ENCODE results near the gene ADCY5. TPM values are rescaled to one million over a fixed set of nuclear protein-coding genes. Genes with fewer than 3 reads are reported as not detected.

The ADCY5 gene
- total and polyA plus RNA-seq, 2 donors (not counting 1 experiment from before 2014, with no cell fraction given) = not detected

GRCh38 chr3:123262868-123263267, 186.0 kb downstream of the ADCY5 start:
- H3K9me3 ChIP-seq (ENCODE audit: control extremely low read depth in 1 of 3, control insufficient read depth in 2 of 3, insufficient read depth in 1 of 3, low read length in 2 of 3) = no peaks in the 10 kb centered on the region

GRCh38 chr3:123262226-123262625, 186.7 kb downstream of the ADCY5 start:
- Mint-ChIP-seq H3K9me3 (ENCODE audit: insufficient read depth) (no peaks in the 10 kb centered on the region), H3K27me3 (no peaks in the 10 kb centered on the region), H3K27ac (no peak overlapping the region), H3K4me3 (no peak overlapping the region), H3K4me1 (peaks cover 3% of the 10 kb centered on the region)
- Histone ChIP-seq H3K27me3 (replicated peaks in 1 of 4; ENCODE audit: control extremely low read depth in 1 of 4, control insufficient read depth in 3 of 4, insufficient read depth in 4 of 4, low read length in 3 of 4) (no peaks in the 10 kb centered on the region), H3K4me1 (ENCODE audit: control insufficient read depth in 2 of 2, insufficient read depth in 2 of 2, low read length in 2 of 2) (no peaks in the 10 kb centered on the region), H4K20me1 (ENCODE audit: control insufficient read depth, insufficient read depth, low read length, poor library complexity, severe bottlenecking) (no peaks in the 10 kb centered on the region), H3K79me2 (ENCODE audit: control insufficient read depth, insufficient read depth, low read length) (no peaks in the 10 kb centered on the region), H2AFZ (ENCODE audit: insufficient read depth, low read depth, low read length, poor library complexity, severe bottlenecking) (no peak overlapping the region), H3K4me3 (ENCODE audit: control extremely low read depth in 1 of 5, extremely low read depth in 1 of 5, insufficient read depth in 1 of 5, low read depth in 2 of 5, low read length in 4 of 5) (no peak overlapping the region), H3K4me2 (replicated peaks; ENCODE audit: low read depth, low read length, poor library complexity, severe bottlenecking) (no peak overlapping the region), H3K9me3 (ENCODE audit: control extremely low read depth in 1 of 3, control insufficient read depth in 2 of 3, insufficient read depth in 1 of 3, low read length in 2 of 3) (no peaks in the 10 kb centered on the region), H3K9ac (ENCODE audit: low read length) (no peak overlapping the region), H3K27ac (ENCODE audit: low read length in 2 of 2) (no peak overlapping the region), H3K36me3 (replicated peaks in 1 of 2; ENCODE audit: control extremely low read depth in 1 of 2, control insufficient read depth in 1 of 2, extremely low read depth in 1 of 2, insufficient read depth in 2 of 2, low read length in 1 of 2) (peaks cover 0 to 8% of the 10 kb centered on the region in 2 experiments)
- ChIA-PET CTCF (no interaction called here), POLR2A (no interaction called here)
- intact Hi-C loops (cut with micrococcal nuclease) = loop anchor here (10.0 kb wide), 1 partner anchor 237 kb away; the partner anchor contains the start of gene SEMA5B
- TF ChIP-seq CTCF (IDR thresholded peaks at IDR 0.05) = no peak
- no peak for TF ChIP-seq EZH2 (IDR thresholded peaks at IDR 0.05; ENCODE audit: borderline replicate concordance, insufficient read depth, low read depth, low read length, poor library complexity, severe bottlenecking)
- DNase-seq = no peak
- WGBS (ENCODE audit: insufficient coverage) = no CpG with 5 or more reads among the region's 2 CpGs
- no peak for ATAC-seq (ENCODE audit: low read depth)

More at GRCh38 chr3:123262868-123263267, 186.0 kb downstream of the ADCY5 start:
- Mint-ChIP-seq H3K27me3 (no peaks in the 10 kb centered on the region), H3K27ac (no peak overlapping the region), H3K9me3 (ENCODE audit: insufficient read depth) (no peaks in the 10 kb centered on the region), H3K4me3 (no peak overlapping the region), H3K4me1 (peaks cover 3% of the 10 kb centered on the region)
- no peaks in the 10 kb centered on the region for H4K20me1 ChIP-seq (ENCODE audit: control insufficient read depth, insufficient read depth, low read length, poor library complexity, severe bottlenecking)
- no peak overlapping the region for H3K9ac ChIP-seq (ENCODE audit: low read length)
- no peak overlapping the region for H2AFZ ChIP-seq (ENCODE audit: insufficient read depth, low read depth, low read length, poor library complexity, severe bottlenecking)
- peaks cover 0 to 8% of the 10 kb centered on the region in 2 experiments for H3K36me3 ChIP-seq (replicated peaks in 1 of 2; ENCODE audit: control extremely low read depth in 1 of 2, control insufficient read depth in 1 of 2, extremely low read depth in 1 of 2, insufficient read depth in 2 of 2, low read length in 1 of 2)
- H3K4me1 ChIP-seq (ENCODE audit: control insufficient read depth in 2 of 2, insufficient read depth in 2 of 2, low read length in 2 of 2) = no peaks in the 10 kb centered on the region
- WGBS (ENCODE audit: insufficient coverage) = 100% methylated on average over 1 of the region's 5 CpGs
- ATAC-seq (ENCODE audit: low read depth) (no peak), DNase-seq (no peak)
- TF ChIP-seq CTCF (IDR thresholded peaks at IDR 0.05) (no peak), EZH2 (IDR thresholded peaks at IDR 0.05; ENCODE audit: borderline replicate concordance, insufficient read depth, low read depth, low read length, poor library complexity, severe bottlenecking) (no peak)
- H3K4me2 ChIP-seq (replicated peaks; ENCODE audit: low read depth, low read length, poor library complexity, severe bottlenecking) = no peak overlapping the region
- H3K79me2 ChIP-seq (ENCODE audit: control insufficient read depth, insufficient read depth, low read length) = no peaks in the 10 kb centered on the region
- intact Hi-C loops (cut with micrococcal nuclease) = loop anchor here (10.0 kb wide), 1 partner anchor 238 kb away; the partner anchor contains the start of gene SEMA5B
- H3K27ac ChIP-seq (ENCODE audit: low read length in 2 of 2) = no peak overlapping the region
- ChIA-PET POLR2A (no interaction called here), CTCF (no interaction called here)
- H3K27me3 ChIP-seq (replicated peaks in 1 of 4; ENCODE audit: control extremely low read depth in 1 of 4, control insufficient read depth in 3 of 4, insufficient read depth in 4 of 4, low read length in 3 of 4) = no peaks in the 10 kb centered on the region
- no peak overlapping the region for H3K4me3 ChIP-seq (ENCODE audit: control extremely low read depth in 1 of 5, extremely low read depth in 1 of 5, insufficient read depth in 1 of 5, low read depth in 2 of 5, low read length in 4 of 5)
